SK-N-SH treated with all-trans-retinoic acid at 6 μM for 48 hours (cell line): ENCODE measurements around the gene BRCA2.

Experiments
- ATAC-seq: fragments of 200-7000 bp; cut with Tn5 transposase; 3 replicates; pipeline ENCODE4 v1.9.1; 2020; ENCODE audit warnings: mild to moderate bottlenecking, moderate library complexity
- BACH2 ChIP-seq: fragments of 250-450 bp; sonication (Bioruptor Pico); IDR thresholded peaks from 2 replicates; pipeline ENCODE4 v1.9.0; 2021; ENCODE audit warnings: mild to moderate bottlenecking, borderline replicate concordance
- CREB5 ChIP-seq: fragments of 250-450 bp; sonication (Bioruptor Pico); IDR thresholded peaks from 2 replicates; pipeline ENCODE4 v1.5.1; 2020; ENCODE audit warnings: low read depth, mild to moderate bottlenecking, moderate library complexity
- GLIS3 ChIP-seq: fragments of 250-450 bp; sonication (Bioruptor Pico); IDR thresholded peaks from 2 replicates; pipeline ENCODE4 v1.5.0; 2020; ENCODE audit warnings: mild to moderate bottlenecking, moderate library complexity
- ISL1 ChIP-seq: fragments of 250-450 bp; sonication (Bioruptor Pico); IDR thresholded peaks from 2 replicates; pipeline ENCODE4 v2.1.2; 2022; ENCODE audit warnings: mild to moderate bottlenecking, moderate library complexity
- OSR1 ChIP-seq: fragments of 250-450 bp; sonication (Bioruptor Pico); IDR thresholded peaks from 2 replicates; pipeline ENCODE4 v1.8.0; 2022; ENCODE audit warnings: moderate library complexity, mild to moderate bottlenecking, inconsistent platforms
- PATZ1 ChIP-seq: fragments of 250-450 bp; sonication (Bioruptor Pico); IDR thresholded peaks from 2 replicates; pipeline ENCODE4 v1.8.0; 2020; ENCODE audit warnings: mild to moderate bottlenecking, moderate library complexity, borderline replicate concordance
- PPARA ChIP-seq: fragments of 250-450 bp; sonication (Bioruptor Pico); IDR thresholded peaks from 2 replicates; pipeline ENCODE4 v1.5.0; 2020; ENCODE audit warnings: mild to moderate bottlenecking, borderline replicate concordance
- SNAI2 ChIP-seq: fragments of 250-450 bp; sonication (Bioruptor Pico); IDR thresholded peaks from 2 replicates; pipeline ENCODE4 v1.5.0; 2020; ENCODE audit warnings: mild to moderate bottlenecking, moderate library complexity
- TCF4 ChIP-seq: fragments of 250-450 bp; sonication (Bioruptor Pico); IDR thresholded peaks from 2 replicates; pipeline ENCODE4 v1.8.0; 2021; ENCODE audit warnings: mild to moderate bottlenecking, moderate library complexity, borderline replicate concordance
- TOX ChIP-seq: fragments of 250-450 bp; sonication (Bioruptor Pico); IDR thresholded peaks from 2 replicates; pipeline ENCODE4 v1.8.0; 2021; ENCODE audit warnings: mild to moderate bottlenecking, moderate library complexity, borderline replicate concordance
- TSHZ2 ChIP-seq: fragments of 250-450 bp; sonication (Bioruptor Pico); IDR thresholded peaks from 2 replicates; pipeline ENCODE4 v1.5.0; 2020; ENCODE audit warnings: mild to moderate bottlenecking, moderate library complexity
- ZC3H10 ChIP-seq: fragments of 250-450 bp; sonication (Bioruptor Pico); IDR thresholded peaks from 2 replicates; pipeline ENCODE4 v1.5.1; 2021; ENCODE audit warnings: mild to moderate bottlenecking, moderate library complexity
- ZFP3 ChIP-seq: fragments of 250-450 bp; sonication (Bioruptor Pico); IDR thresholded peaks from 2 replicates; pipeline ENCODE4 v1.5.0; 2020; ENCODE audit warnings: mild to moderate bottlenecking, moderate library complexity
- ZNF565 ChIP-seq: fragments of 450-650 bp; formaldehyde crosslinking; conservative IDR thresholded peaks from 2 replicates; pipeline ENCODE4 v1.5.0; 2020; ENCODE audit warnings: low read depth, mild to moderate bottlenecking, moderate library complexity
- ZNF8 ChIP-seq: fragments of 450-650 bp; formaldehyde crosslinking; IDR thresholded peaks from 2 replicates; pipeline ENCODE4 v1.5.0; 2020; ENCODE audit warnings: mild to moderate bottlenecking, moderate library complexity

BRCA2 gene

GRCh38 chr13:32426191-32426989 lies 111.1 kb downstream of the BRCA2 start (continued):
- no peak for TF ChIP-seq PATZ1 (CRISPR knock-in tag)
- TF ChIP-seq, all 23 proteins: peak for 0

GRCh38 chr13:32426990-32427851 lies 111.9 kb downstream of the BRCA2 start:
- ATAC-seq: peak; percentile 74
- no peak for TF ChIP-seq ISL1 (CRISPR knock-in tag)
- no peak for TF ChIP-seq CREB5 (CRISPR knock-in tag)
- no peak for TF ChIP-seq PPARA (CRISPR knock-in tag)
- no peak for TF ChIP-seq TSHZ2 (CRISPR knock-in tag)

GRCh38 chr13:32427852-32428580 lies 112.7 kb downstream of the BRCA2 start, which contains the start of gene N4BP2L1:
TSS of gene N4BP2L1 (minus strand) at chr13:32428130. CDS start at chr13:32428082, 48 bp downstream.
- no peak for TF ChIP-seq TOX
- TF ChIP-seq ZC3H10 (CRISPR knock-in tag): no peak
- TF ChIP-seq BACH2: no peak
- no peak for TF ChIP-seq OSR1 (CRISPR knock-in tag)
- no peak for TF ChIP-seq ZFP3 (CRISPR knock-in tag)
- no peak for TF ChIP-seq CREB5 (CRISPR knock-in tag)
- no peak for TF ChIP-seq TCF4
- no peak; the same call in 1 of the 2 replicates for TF ChIP-seq TSHZ2 (CRISPR knock-in tag)
- no peak for TF ChIP-seq ISL1 (CRISPR knock-in tag)
- TF ChIP-seq GLIS3 (CRISPR knock-in tag): no peak
- no peak for TF ChIP-seq ZNF8 (CRISPR knock-in tag)
- no peak for TF ChIP-seq SNAI2 (CRISPR knock-in tag)
- no peak for TF ChIP-seq ZNF565 (CRISPR knock-in tag)
- ATAC-seq: peak; percentile 80
